SU-DHL-6 (cell line): ENCODE results near the gene DYSF.

Source experiments
- H2AFZ ChIP-seq: fragments of 200-600 bp; sonication (generic); 2 replicates; pipeline ENCODE4 v1.6.1; 2014; ENCODE audit warnings: low read depth, mild to moderate bottlenecking, moderate library complexity, mixed read lengths, antibody characterized with exemption, low read length; ENCODE audit not compliant: severe bottlenecking
- H3F3A ChIP-seq: fragments of 200-600 bp; shearing (Covaris generic); 2 replicates; pipeline ENCODE4 v1.6.0; 2016; ENCODE audit warnings: antibody characterized with exemption, mild to moderate bottlenecking; ENCODE audit not compliant: insufficient read depth
- H3K27ac ChIP-seq: fragments of 200-600 bp; sonication (generic); 2 replicates; pipeline ENCODE4 v1.5.1; 2016; ENCODE audit warnings: low read depth, mild to moderate bottlenecking, low read length, moderate library complexity, mixed read lengths
- H3K27me3 ChIP-seq: fragments of 200-600 bp; sonication (generic), shearing (Covaris generic); 2 replicates; pipeline ENCODE4 v1.6.0; 2014; ENCODE audit warnings: mild to moderate bottlenecking, low read length
- H3K36me3 ChIP-seq: fragments of 200-600 bp; sonication (generic); 2 replicates; pipeline ENCODE4 v1.6.1; 2014; ENCODE audit warnings: mild to moderate bottlenecking, low read length, mixed read lengths
- H3K4me2 ChIP-seq: fragments of 300-600, 200-600 bp; shearing (Covaris generic), sonication (generic); 2 replicates; pipeline ENCODE4 v1.6.0; 2014; ENCODE audit warnings: low read length, low read depth, mild to moderate bottlenecking; ENCODE audit not compliant: poor library complexity, severe bottlenecking
- H3K4me3 ChIP-seq: fragments of 200-600 bp; sonication (generic); 2 replicates; pipeline ENCODE4 v1.5.1; 2014; ENCODE audit warnings: antibody characterized with exemption, low read length, mild to moderate bottlenecking, mixed read lengths; ENCODE audit not compliant: insufficient read depth, poor library complexity, severe bottlenecking
- H3K79me2 ChIP-seq: fragments of 200-600 bp; sonication (generic); 2 replicates; pipeline ENCODE4 v1.6.1; 2014; ENCODE audit warnings: mild to moderate bottlenecking, low read length, moderate library complexity; ENCODE audit not compliant: insufficient read depth
- H3K9ac ChIP-seq: fragments of 200-600 bp; sonication (generic); 2 replicates; pipeline ENCODE4 v1.7.0; 2014; ENCODE audit warnings: mild to moderate bottlenecking, low read length
- H3K9me2 ChIP-seq: fragments of 200-600 bp; sonication (generic); replicated peaks from 2 replicates; pipeline ENCODE4 v1.6.1; 2014; ENCODE audit warnings: low read length; ENCODE audit not compliant: insufficient read depth
- H3K9me3 ChIP-seq: fragments of 200-600 bp; sonication (generic); 2 replicates; pipeline ENCODE4 v1.6.1; 2014; ENCODE audit warnings: low read length, mixed read lengths; ENCODE audit not compliant: insufficient read depth
- H4K20me1 ChIP-seq: fragments of 200-600 bp; sonication (generic); 2 replicates; pipeline ENCODE4 v1.6.1; 2014; ENCODE audit warnings: low read depth, mild to moderate bottlenecking, antibody characterized with exemption, low read length, moderate library complexity, mixed read lengths
- EZH2phosphoT487 ChIP-seq: fragments of 200-600 bp; sonication (generic), shearing (Covaris generic); conservative IDR thresholded peaks from 2 replicates; pipeline ENCODE4 v1.6.1; 2018; ENCODE audit warnings: mild to moderate bottlenecking, antibody characterized with exemption, low read length, moderate library complexity, mixed read lengths
- TF ChIP-seq, protein P1 (sequence below): fragments of 200-600 bp; sonication (generic); IDR thresholded peaks from one replicate; pipeline ENCODE4 v1.5.1; 2017; ENCODE audit warnings: antibody characterized with exemption, mild to moderate bottlenecking, low read length, moderate library complexity; ENCODE audit not compliant: insufficient read depth, poor library complexity, severe bottlenecking

DYSF gene

DNA sequence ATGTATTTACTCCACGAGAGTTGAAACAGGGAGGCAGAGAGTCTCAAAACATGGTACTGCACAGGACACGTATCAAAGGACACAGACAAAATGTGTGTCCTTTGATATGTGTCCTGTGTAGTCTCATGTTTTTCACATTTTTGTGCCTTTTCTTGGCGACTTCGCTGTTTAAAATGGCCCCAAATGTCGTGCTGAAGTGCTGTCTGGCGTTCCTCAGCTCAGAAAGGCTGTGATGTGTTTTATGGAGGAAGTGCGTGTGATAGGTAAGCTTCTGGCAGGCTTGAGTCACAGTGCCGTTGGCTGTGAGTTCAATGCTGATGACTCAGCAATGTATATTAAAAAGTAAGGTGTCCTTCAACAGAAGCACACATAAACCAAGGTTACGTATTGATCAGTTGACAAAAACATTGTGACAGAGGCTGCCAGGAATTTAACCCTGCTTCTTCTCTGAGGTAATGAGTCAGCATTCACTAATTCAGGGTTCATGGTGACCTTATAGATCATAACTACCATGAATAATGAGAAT is 78.2 kb downstream of the DYSF start:
- Histone ChIP-seq H4K20me1 (no peaks in the 10 kb centered on the region), H3K36me3 (no peaks in the 10 kb centered on the region), H3K79me2 (no peaks in the 10 kb centered on the region), H3K9ac (no peak overlapping the region), H2AFZ (no peak overlapping the region), H3K9me2 (no peaks in the 10 kb centered on the region), H3K9me3 (no peaks in the 10 kb centered on the region), H3K27ac (no peak overlapping the region), H3K4me2 (no peak overlapping the region), H3K27me3 (no peaks in the 10 kb centered on the region), H3K4me3 (no peak overlapping the region), H3F3A (no peaks in the 10 kb centered on the region)
- no peak for TF ChIP-seq EZH2phosphoT487
- TF ChIP-seq, protein P1, sequence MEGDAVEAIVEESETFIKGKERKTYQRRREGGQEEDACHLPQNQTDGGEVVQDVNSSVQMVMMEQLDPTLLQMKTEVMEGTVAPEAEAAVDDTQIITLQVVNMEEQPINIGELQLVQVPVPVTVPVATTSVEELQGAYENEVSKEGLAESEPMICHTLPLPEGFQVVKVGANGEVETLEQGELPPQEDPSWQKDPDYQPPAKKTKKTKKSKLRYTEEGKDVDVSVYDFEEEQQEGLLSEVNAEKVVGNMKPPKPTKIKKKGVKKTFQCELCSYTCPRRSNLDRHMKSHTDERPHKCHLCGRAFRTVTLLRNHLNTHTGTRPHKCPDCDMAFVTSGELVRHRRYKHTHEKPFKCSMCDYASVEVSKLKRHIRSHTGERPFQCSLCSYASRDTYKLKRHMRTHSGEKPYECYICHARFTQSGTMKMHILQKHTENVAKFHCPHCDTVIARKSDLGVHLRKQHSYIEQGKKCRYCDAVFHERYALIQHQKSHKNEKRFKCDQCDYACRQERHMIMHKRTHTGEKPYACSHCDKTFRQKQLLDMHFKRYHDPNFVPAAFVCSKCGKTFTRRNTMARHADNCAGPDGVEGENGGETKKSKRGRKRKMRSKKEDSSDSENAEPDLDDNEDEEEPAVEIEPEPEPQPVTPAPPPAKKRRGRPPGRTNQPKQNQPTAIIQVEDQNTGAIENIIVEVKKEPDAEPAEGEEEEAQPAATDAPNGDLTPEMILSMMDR, result no peak

DNA sequence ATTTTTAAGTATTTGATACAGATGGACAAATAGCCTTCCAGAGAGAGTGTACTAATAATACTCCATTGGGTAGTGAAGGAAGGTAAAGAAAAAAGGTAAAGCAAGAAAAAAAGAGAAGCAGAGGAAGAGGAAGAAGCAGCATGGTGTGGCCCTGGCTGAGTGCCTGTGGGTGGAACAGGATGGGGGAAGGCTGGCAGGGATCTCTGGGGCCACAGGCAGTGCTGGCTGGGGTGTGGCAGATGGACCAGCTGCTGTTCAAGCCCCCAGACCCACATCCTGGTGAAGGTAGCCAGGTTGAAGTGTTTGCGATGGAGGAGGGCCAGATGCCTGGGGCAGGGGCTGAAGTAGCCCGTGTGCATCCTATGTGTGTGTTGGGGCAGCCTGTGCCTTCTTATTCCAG is 79.0 kb downstream of the DYSF start:
- H2AFZ ChIP-seq, result no peak overlapping the region
- H3K79me2 ChIP-seq, result no peaks in the 10 kb centered on the region
- no peaks in the 10 kb centered on the region for H3K9me2 ChIP-seq
- no peaks in the 10 kb centered on the region for H3K27me3 ChIP-seq
- no peaks in the 10 kb centered on the region for H3F3A ChIP-seq
- H3K36me3 ChIP-seq, result no peaks in the 10 kb centered on the region
- TF ChIP-seq, protein P1, result no peak
- TF ChIP-seq EZH2phosphoT487, result no peak
- H3K4me3 ChIP-seq, result no peak overlapping the region
- no peak overlapping the region for H3K27ac ChIP-seq
- H3K4me2 ChIP-seq, result no peak overlapping the region
- no peak overlapping the region for H3K9ac ChIP-seq
- no peaks in the 10 kb centered on the region for H4K20me1 ChIP-seq
- no peaks in the 10 kb centered on the region for H3K9me3 ChIP-seq

DNA sequence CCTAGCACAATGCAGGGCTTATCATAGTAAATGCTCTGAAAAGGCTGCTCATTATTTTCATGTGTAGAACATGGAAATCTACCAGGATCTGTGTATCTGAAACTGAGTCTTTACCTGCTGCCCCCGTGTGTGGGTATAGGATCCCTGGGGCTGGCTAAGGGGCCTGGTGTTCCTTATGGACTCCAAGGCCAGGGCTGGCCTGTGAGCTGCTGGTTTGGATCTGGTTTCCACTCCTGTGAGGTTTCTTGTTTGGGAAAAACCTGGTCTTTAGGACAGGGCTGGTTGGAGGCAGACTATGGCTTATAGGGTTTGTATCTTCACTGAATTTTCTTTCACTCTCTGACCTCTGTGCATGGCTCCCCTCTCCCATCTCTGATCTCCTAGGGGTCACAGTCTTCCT is 80.8 kb downstream of the DYSF start:
- TF ChIP-seq, protein P1, result no peak
- no peak for TF ChIP-seq EZH2phosphoT487
- H3K79me2 ChIP-seq, result no peaks in the 10 kb centered on the region
- H3K27ac ChIP-seq, result no peak overlapping the region
- no peaks in the 10 kb centered on the region for H3K9me2 ChIP-seq
- H3K36me3 ChIP-seq, result no peaks in the 10 kb centered on the region
- no peaks in the 10 kb centered on the region for H3K9me3 ChIP-seq
- H3K4me2 ChIP-seq, result no peak overlapping the region
- no peaks in the 10 kb centered on the region for H4K20me1 ChIP-seq
- no peaks in the 10 kb centered on the region for H3F3A ChIP-seq
- no peaks in the 10 kb centered on the region for H3K27me3 ChIP-seq
- no peak overlapping the region for H3K9ac ChIP-seq
- no peak overlapping the region for H3K4me3 ChIP-seq
- H2AFZ ChIP-seq, result no peak overlapping the region

DNA sequence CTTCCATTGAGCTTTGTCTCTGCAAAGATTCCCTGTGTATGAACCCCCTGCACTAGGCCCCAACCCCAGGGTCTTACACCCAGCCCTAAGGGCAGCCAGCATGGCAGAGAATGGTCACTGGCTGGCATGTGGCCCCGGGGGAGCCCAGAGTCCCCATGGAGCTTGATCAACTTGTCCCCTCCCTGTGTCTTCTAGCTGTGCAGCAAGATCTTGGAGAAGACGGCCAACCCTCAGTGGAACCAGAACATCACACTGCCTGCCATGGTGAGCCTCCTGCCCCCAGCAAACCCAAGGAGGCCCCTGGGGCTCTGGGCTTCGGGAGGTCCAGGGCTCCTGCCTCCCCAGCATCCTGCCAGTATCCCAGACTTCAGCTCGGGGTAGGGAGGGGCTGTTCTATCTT is 81.5 kb downstream of the DYSF start:
- no peak overlapping the region for H3K27ac ChIP-seq
- H3K4me2 ChIP-seq, result no peak overlapping the region
- no peaks in the 10 kb centered on the region for H3F3A ChIP-seq
- no peak overlapping the region for H2AFZ ChIP-seq
- no peaks in the 10 kb centered on the region for H3K9me2 ChIP-seq
- H3K4me3 ChIP-seq, result no peak overlapping the region
- H3K9me3 ChIP-seq, result no peaks in the 10 kb centered on the region
- no peaks in the 10 kb centered on the region for H3K79me2 ChIP-seq
- no peak for TF ChIP-seq EZH2phosphoT487
- TF ChIP-seq, protein P1, result no peak
- H3K36me3 ChIP-seq, result no peaks in the 10 kb centered on the region
- H4K20me1 ChIP-seq, result no peaks in the 10 kb centered on the region
- H3K27me3 ChIP-seq, result no peaks in the 10 kb centered on the region
- H3K9ac ChIP-seq, result no peak overlapping the region
